Activated CD8-positive, alpha-beta T cell treated with anti-CD3 and anti-CD28 coated beads, Interleukin-2, amount 10 ng/mL, durations not matched to agents 7 days and 5 days (primary cell): ENCODE data around the gene WAPL. TPM values are rescaled to one million over a fixed set of nuclear protein-coding genes. Genes with fewer than 3 reads are reported as not detected.

ENCODE experiments used
- ATAC-seq: fragments of 150-1000 bp; cut with Tn5 transposase; one replicate; pipeline ENCODE4 v1.10.0; 2021; ENCODE audit warnings: moderate library complexity
- CTCF ChIA-PET: fragments of 350-600 bp; sonication (Branson Sonifier 250); formaldehyde crosslinking; loops from one replicate; lab custom pipeline; 2021; ENCODE audit warnings: antibody characterized with exemption; lab: Charles Lee
- POLR2A ChIA-PET: fragments of 350-600 bp; sonication (Branson Sonifier 250); formaldehyde crosslinking; loops from one replicate; lab custom pipeline; 2021; ENCODE audit warnings: antibody characterized with exemption; lab: Charles Lee
- DNase-seq: peaks from one replicate; pipeline ENCODE4 v3.0.0-alpha.2; 2020
- H3K27ac Mint-ChIP-seq: one replicate; pipeline ENCODE4 v1.8.0; 2021; ENCODE audit warnings: mild to moderate bottlenecking, mixed read lengths
- H3K27me3 Mint-ChIP-seq: one replicate; pipeline ENCODE4 v1.8.0; 2021; ENCODE audit warnings: low read depth, mixed read lengths
- H3K36me3 Mint-ChIP-seq: one replicate; pipeline ENCODE4 v1.8.0; 2021; ENCODE audit warnings: low read depth, mixed read lengths
- H3K4me1 Mint-ChIP-seq: one replicate; pipeline ENCODE4 v1.8.0; 2021; ENCODE audit warnings: low read depth, mixed read lengths
- H3K4me3 Mint-ChIP-seq: one replicate; pipeline ENCODE4 v1.8.0; 2021; ENCODE audit warnings: mild to moderate bottlenecking, mixed read lengths
- H3K9me3 Mint-ChIP-seq: one replicate; pipeline ENCODE4 v1.8.0; 2022; ENCODE audit warnings: mixed read lengths; ENCODE audit not compliant: insufficient read depth
- total RNA-seq, 2 experiments: library from RNA; stranded (reverse); gene quantifications; one replicate each; pipeline ENCODE4 v1.2.3, GENCODE V29; 2021

The WAPL gene
- total RNA-seq, 2 experiments from 2014 or later: 49.6 to 50.7 TPM

DNA sequence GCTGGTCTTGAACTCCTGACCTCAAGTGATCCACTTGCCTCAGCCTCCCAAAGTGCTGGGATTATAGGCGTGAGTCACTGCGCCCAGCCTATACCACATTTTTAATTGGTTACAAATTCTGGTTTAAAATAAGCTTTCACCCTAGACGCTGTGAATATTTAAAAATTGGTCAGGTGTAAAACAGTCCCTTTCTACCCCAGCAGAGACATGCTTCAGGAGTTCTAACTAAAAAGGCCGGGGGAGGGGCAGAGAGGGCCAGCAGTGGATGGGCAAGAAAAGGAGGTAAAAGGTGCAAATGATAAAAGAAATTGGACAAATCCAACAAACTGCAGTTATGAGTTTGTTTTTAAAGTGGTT, 70.0 kb downstream of the WAPL start:
- H3K27ac Mint-ChIP-seq: no peak overlapping the region
- H3K4me1 Mint-ChIP-seq: peaks cover 27% of the 10 kb centered on the region
- ChIA-PET POLR2A (interaction anchor here (1.0 kb wide), 1 partner anchor 50 kb away, joined by 3 read pairs; no protein-coding TSS in a partner anchor), CTCF (no interaction called here)
- ATAC-seq (no peak), DNase-seq (no peak)
- H3K27me3 Mint-ChIP-seq: no peaks in the 10 kb centered on the region
- H3K36me3 Mint-ChIP-seq: peaks cover 74% of the 10 kb centered on the region
- no peak overlapping the region for H3K4me3 Mint-ChIP-seq
- no peaks in the 10 kb centered on the region for H3K9me3 Mint-ChIP-seq

DNA sequence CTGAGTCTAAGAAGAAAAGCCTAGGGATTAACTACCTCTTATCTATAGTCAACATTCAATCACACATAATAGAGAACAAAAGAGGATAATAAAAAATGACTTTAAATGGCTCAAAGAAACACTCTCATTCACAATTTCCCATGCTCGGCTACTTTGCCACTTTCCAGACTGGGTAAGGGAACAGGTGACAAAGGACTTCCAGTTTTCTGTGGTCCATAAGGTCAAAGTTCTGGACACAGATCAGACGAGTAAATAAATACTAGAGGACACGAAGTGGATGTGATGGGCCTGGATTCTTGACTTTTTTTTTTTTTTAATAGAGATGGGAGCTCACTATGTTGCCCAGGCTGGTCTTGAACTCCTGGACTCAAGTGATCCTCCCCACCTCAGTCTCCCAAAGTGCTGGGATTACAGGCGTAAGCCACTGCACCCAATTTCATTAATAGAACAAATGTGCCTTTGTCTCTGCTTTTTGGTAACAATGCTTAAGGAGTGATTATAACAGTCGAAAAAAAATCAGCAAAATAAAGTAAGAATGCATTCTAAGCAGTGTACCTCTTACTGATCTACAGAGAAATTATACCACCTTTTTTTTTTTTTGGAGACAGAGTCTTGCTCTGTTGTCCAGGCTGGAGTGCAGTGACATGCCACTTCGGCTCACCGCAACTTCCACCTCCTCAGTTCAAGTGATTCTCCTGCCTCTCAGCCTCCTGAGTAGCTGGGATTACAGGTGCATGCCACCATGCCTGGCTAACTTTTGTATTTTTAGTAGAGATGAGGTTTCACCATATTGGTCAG, 70.6 kb downstream of the WAPL start:
- Mint-ChIP-seq H3K27me3 (no peaks in the 10 kb centered on the region), H3K27ac (no peak overlapping the region), H3K9me3 (no peaks in the 10 kb centered on the region), H3K36me3 (peaks cover 76% of the 10 kb centered on the region), H3K4me1 (peaks cover 27% of the 10 kb centered on the region), H3K4me3 (no peak overlapping the region)
- POLR2A ChIA-PET: interaction anchor here (1.3 kb wide), 1 partner anchor 39 kb away, joined by 3 read pairs; no protein-coding TSS in a partner anchor
- DNase-seq: no peak
- CTCF ChIA-PET: interaction anchor here (0.7 kb wide), 1 partner anchor 14 kb away, joined by 3 read pairs; no protein-coding TSS in a partner anchor
- ATAC-seq: no peak

DNA sequence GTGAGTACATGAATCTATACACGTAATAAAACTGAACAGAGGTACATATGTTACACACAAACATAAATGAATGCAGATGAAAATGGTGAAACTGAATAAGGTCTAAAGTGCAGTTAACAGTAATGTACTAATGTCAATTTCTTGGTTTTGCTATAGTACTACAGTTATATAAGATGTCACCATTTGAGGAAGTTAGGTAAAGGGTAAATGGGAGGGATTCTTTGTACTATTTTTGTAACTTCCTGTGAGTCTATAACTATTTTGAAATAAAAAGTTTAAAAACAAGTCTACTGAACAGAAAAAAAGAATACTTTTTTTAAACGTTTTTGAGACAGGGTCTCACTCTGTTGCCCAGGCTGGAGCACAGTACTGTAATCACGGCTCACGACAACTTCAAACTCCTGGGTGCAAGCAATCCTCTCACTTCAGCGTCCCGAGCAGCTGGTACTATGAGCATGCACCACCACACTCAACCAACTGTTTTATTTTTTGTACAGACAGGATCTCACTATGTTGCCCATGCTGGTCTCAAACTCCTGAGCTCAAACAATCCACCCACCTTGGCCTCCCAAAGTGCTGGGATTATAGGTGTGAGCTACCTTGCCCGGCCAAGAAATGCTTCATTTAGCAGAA, 71.5 kb downstream of the WAPL start:
- Mint-ChIP-seq H3K27me3 (no peaks in the 10 kb centered on the region), H3K4me3 (no peak overlapping the region), H3K27ac (peak overlapping the region; percentile 74), H3K36me3 (peaks cover 76% of the 10 kb centered on the region), H3K4me1 (peaks cover 27% of the 10 kb centered on the region), H3K9me3 (no peaks in the 10 kb centered on the region)
- ChIA-PET CTCF (no interaction called here), POLR2A (interaction anchor here (1.3 kb wide), 1 partner anchor 38 kb away, joined by 3 read pairs; no protein-coding TSS in a partner anchor)
- DNase-seq (no peak), ATAC-seq (no peak)

DNA sequence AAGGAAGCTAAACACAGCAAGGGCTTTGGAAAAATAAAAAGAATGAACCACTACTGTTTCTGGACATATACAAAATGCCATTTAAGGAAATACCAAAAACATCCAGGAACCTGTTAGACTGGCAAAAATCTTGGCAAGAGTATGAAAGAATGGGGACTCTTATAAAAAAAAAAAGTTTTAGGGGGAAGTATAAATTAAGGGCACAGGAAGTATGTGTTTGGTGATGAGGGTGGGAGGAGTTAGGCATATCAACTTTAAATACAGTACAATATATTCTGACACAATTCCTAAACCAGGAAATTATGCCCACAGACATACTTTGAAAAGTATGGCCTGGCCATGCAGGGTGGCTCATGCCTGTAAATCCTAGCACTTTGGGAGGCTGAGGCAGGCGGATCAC, 74.2 kb downstream of the WAPL start:
- ATAC-seq (no peak), DNase-seq (no peak)
- H3K27me3 Mint-ChIP-seq: no peaks in the 10 kb centered on the region
- ChIA-PET POLR2A (interaction anchor here (3.9 kb wide), 1 partner anchor 47 kb away, joined by 21 read pairs; no protein-coding TSS in a partner anchor), CTCF (interaction anchor here (0.6 to 3.4 kb wide), 3 partner anchors 47 to 200 kb away, joined by 4 to 22 read pairs (median 5); no protein-coding TSS in a partner anchor)
- H3K4me1 Mint-ChIP-seq: peaks cover 27% of the 10 kb centered on the region
- peak overlapping the region; percentile 41 for H3K27ac Mint-ChIP-seq
- H3K4me3 Mint-ChIP-seq: no peak overlapping the region
- peaks cover 79% of the 10 kb centered on the region for H3K36me3 Mint-ChIP-seq
- H3K9me3 Mint-ChIP-seq: no peaks in the 10 kb centered on the region

DNA sequence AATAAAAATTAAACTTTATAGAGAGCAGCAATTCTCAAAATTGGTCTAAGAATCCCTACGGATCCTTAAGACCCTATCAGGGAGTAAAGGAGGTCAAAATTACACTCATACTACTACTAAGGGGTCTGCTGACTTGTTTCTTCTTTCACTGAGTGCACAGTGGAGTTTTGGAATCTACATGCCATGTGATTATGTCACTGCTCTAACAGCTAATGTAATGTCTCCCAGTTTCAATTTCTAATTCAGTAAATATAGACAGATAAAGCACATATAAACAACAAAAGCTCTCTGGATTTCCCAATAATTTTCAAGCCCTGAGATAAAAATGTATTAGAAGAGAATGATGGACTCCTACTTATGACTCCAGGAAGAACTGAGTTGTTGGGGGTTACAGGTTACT, 74.6 kb downstream of the WAPL start:
- CTCF ChIA-PET: interaction anchor here (1.4 to 3.4 kb wide), 2 partner anchors 46 to 138 kb away, joined by 5 to 22 read pairs; no protein-coding TSS in a partner anchor
- DNase-seq (no peak), ATAC-seq (no peak)
- peak overlapping the region; percentile 41 for H3K27ac Mint-ChIP-seq
- H3K9me3 Mint-ChIP-seq: no peaks in the 10 kb centered on the region
- H3K4me3 Mint-ChIP-seq: no peak overlapping the region
- H3K4me1 Mint-ChIP-seq: peaks cover 27% of the 10 kb centered on the region
- peaks cover 79% of the 10 kb centered on the region for H3K36me3 Mint-ChIP-seq
- no peaks in the 10 kb centered on the region for H3K27me3 Mint-ChIP-seq
- POLR2A ChIA-PET: interaction anchor here (3.9 kb wide), 1 partner anchor 46 kb away, joined by 21 read pairs; no protein-coding TSS in a partner anchor

DNA sequence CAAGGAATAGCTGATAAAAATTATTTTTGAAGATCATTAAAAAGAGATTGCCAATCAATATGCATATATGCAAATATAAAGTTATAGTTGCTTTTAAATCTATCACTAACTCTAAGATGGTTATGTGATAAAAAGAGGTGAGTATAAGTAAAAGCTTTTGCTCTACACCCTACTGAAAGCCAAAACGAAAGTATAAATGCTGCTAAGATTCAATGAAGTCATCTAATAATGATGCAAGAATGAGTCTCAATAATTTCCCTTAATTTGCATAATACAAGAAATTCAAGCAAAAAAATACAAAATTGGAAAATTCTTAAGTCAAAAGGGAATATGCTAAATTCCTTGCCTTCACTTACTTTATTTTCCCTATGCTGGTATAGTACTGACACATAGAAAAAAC, 75.2 kb downstream of the WAPL start:
- Mint-ChIP-seq H3K4me3 (no peak overlapping the region), H3K27ac (no peak overlapping the region), H3K27me3 (no peaks in the 10 kb centered on the region), H3K9me3 (no peaks in the 10 kb centered on the region), H3K36me3 (peaks cover 80% of the 10 kb centered on the region), H3K4me1 (peaks cover 31% of the 10 kb centered on the region)
- no peak for ATAC-seq
- ChIA-PET CTCF (interaction anchor here (1.6 to 3.4 kb wide), 2 partner anchors 46 kb away, joined by 7 to 22 read pairs; no protein-coding TSS in a partner anchor), POLR2A (interaction anchor here (3.9 kb wide), 1 partner anchor 46 kb away, joined by 21 read pairs; no protein-coding TSS in a partner anchor)
- DNase-seq: no peak

DNA sequence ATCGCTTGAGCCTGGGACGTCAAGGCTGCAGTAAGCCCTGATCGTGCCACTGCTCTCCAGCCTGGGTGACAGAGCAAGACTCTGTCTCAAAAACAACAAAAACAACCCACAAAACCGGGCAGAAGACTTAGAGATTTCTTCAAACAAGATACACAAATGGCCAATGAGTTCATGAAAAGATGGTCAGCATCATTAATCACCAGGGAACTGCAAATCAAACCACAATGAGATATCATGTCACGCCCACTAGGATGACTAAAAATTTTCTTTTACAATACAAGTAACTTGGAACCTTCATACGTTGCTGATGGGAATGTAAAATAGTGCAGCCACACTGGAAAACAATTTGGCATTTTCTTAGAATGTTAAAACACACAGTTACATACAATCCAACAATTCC, 77.7 kb downstream of the WAPL start:
- no peak for DNase-seq
- H3K27me3 Mint-ChIP-seq: no peaks in the 10 kb centered on the region
- H3K27ac Mint-ChIP-seq: no peak overlapping the region
- H3K9me3 Mint-ChIP-seq: no peaks in the 10 kb centered on the region
- ChIA-PET POLR2A (no interaction called here), CTCF (no interaction called here)
- ATAC-seq: no peak
- H3K4me3 Mint-ChIP-seq: no peak overlapping the region
- H3K36me3 Mint-ChIP-seq: peaks cover 80% of the 10 kb centered on the region
- H3K4me1 Mint-ChIP-seq: peaks cover 37% of the 10 kb centered on the region

DNA sequence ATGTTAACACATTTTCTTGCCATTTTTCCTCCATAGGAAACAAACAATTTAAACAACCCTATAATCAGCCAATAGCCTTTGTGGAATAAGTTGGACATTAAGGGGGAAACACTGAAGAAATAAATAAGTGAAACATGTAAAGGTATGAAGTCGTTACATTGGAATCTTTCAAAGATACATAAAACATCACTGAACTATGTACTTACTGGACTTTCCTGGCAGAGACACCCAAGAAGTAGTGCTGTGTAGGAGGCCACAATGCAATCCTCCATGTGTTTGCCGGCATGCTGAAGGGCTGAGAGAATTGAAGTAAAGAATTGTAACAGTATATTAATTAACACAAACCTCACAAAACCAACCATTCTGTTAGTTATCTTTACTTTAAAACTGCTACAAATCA, 78.5 kb downstream of the WAPL start:
- Mint-ChIP-seq H3K27ac (no peak overlapping the region), H3K4me3 (no peak overlapping the region), H3K9me3 (no peaks in the 10 kb centered on the region), H3K36me3 (peaks cover 80% of the 10 kb centered on the region), H3K4me1 (peaks cover 36% of the 10 kb centered on the region), H3K27me3 (no peaks in the 10 kb centered on the region)
- ChIA-PET CTCF (no interaction called here), POLR2A (no interaction called here)
- ATAC-seq: no peak
- DNase-seq: no peak

DNA sequence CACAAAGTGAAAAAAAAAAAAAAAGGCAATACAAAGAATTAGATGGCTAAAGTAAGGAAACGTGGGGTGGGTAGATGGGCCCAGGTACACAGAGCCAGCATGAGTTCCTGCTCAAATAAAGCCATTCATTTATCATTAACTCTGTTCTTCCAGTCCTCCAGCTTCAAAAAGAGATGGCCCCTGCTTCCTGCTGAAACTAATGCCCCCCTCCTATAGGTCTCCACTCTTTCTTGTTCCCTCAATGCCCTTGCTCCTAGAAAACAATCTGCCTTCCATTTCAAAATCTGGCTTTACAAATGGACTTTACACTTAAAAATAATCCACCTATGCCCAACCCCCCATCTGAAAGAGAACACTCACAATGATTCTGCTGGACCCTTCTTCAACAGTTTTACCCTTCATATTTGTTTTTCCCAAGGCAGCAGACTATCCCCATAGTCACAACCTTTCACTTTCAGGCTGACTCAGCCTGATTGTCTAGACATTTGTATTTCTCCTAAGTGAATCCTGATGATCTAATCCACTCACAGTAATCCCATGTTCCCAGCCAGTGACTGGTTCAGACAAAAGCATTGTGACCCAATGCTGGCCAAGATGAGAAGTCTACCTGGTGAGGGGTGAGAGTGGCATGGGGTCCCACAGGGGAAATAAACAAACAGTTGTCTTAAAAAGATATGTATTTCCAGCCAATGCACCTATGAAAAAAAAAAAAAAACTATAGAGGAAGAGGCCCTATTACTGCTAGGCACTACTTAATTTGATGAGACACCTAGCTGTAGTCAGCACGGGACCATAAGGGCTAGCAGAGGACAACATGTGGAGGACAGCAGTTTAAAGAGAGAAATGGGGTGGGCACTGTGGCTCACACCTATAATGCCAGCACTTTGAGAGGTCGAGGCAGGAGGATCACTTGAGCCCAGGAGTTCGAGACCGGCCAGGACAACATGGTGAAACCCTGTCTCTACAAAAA, 80.4 kb downstream of the WAPL start:
- peaks cover 77% of the 10 kb centered on the region for H3K36me3 Mint-ChIP-seq
- POLR2A ChIA-PET: interaction anchor here (1.5 kb wide), 1 partner anchor 41 kb away, joined by 4 read pairs; no protein-coding TSS in a partner anchor
- peak; percentile 42 for ATAC-seq
- H3K4me3 Mint-ChIP-seq: no peak overlapping the region
- no peak for DNase-seq
- peak overlapping the region; percentile 70 for H3K27ac Mint-ChIP-seq
- CTCF ChIA-PET: no interaction called here
- H3K4me1 Mint-ChIP-seq: peaks cover 27% of the 10 kb centered on the region
- no peaks in the 10 kb centered on the region for H3K9me3 Mint-ChIP-seq
- no peaks in the 10 kb centered on the region for H3K27me3 Mint-ChIP-seq

DNA sequence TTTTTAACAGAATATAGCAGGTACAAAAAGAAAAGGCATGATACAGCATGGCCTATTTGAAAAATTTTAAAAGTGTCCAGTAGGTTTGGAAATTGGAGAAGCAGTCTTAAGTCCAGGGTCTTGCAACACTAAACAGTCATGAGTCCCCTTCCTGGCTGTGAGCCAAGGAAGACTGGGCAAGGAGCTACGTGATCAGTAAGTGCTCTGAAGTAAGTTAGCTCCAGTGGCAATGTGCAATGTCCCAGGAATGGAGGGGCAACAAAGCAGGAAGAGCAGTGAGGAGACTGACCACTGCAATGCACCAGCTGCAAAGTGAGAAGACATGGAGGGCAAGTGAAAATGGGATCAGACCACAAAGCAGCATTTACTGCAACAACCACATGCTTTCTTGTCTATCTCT, 82.0 kb downstream of the WAPL start:
- no peaks in the 10 kb centered on the region for H3K9me3 Mint-ChIP-seq
- ChIA-PET CTCF (interaction anchor here (0.7 to 2.6 kb wide), 4 partner anchors 20 to 39 kb away, joined by 3 to 16 read pairs (median 3); no protein-coding TSS in a partner anchor), POLR2A (interaction anchor here (1.6 kb wide), 1 partner anchor 39 kb away, joined by 7 read pairs; no protein-coding TSS in a partner anchor)
- H3K27me3 Mint-ChIP-seq: no peaks in the 10 kb centered on the region
- no peak for DNase-seq
- peak overlapping the region; percentile 79 for H3K27ac Mint-ChIP-seq
- peaks cover 27% of the 10 kb centered on the region for H3K4me1 Mint-ChIP-seq
- ATAC-seq: peak; percentile 44
- no peak overlapping the region for H3K4me3 Mint-ChIP-seq
- H3K36me3 Mint-ChIP-seq: peaks cover 74% of the 10 kb centered on the region
